HG02798 (cell line): ENCODE results near the gene ZNF107.
"Not testable (repeated sequence)": the region's sequence is repeated elsewhere in the genome, so short reads cannot be mapped to it uniquely, and the experiment has no call there.

Experiments
- ATAC-seq: cut with Tn5 transposase; IDR thresholded peaks from one replicate; pipeline ENCODE4 v1.9.1; 2021; ENCODE audit warnings: mild to moderate bottlenecking; ENCODE audit not compliant: unreplicated experiment, poor library complexity

The ZNF107 gene

GRCh38 chr7:64642875-64643274 lies 23.1 kb upstream of the ZNF107 start:
- no peak for ATAC-seq

GRCh38 chr7:64643566-64643965 lies 22.4 kb upstream of the ZNF107 start:
- ATAC-seq = no peak

GRCh38 chr7:64651203-64651602 lies 14.7 kb upstream of the ZNF107 start:
- ATAC-seq = no peak

- ATAC-seq = no peak
Measured at GRCh38 chr7:64651632-64652165, 14.2 kb upstream of the ZNF107 start.

GRCh38 chr7:64653721-64654401 lies 12.1 kb upstream of the ZNF107 start:
- no peak for ATAC-seq

GRCh38 chr7:64654796-64655548 lies 11.0 kb upstream of the ZNF107 start:
- no peak for ATAC-seq

- no peak for ATAC-seq
Measured at GRCh38 chr7:64655811-64656210, 10.1 kb upstream of the ZNF107 start.

DNA sequence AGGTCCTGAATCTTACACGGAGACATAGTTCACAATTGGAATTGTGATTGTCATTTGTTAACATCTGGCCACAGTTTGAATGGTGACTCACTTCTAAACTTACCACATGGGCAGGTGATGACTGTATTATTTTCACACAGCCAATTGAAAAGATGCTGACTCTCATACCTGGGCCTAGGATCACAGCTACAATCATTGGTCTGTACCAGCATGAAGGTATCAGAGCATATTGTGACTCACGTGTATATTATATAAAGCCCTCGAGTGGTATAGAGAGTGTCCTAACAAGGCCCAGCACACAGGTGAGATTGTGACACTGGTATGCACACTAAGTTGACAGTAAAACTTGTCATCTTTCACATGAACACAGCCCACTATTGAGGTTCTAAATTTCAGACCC lies 9.4 kb upstream of the ZNF107 start:
- no peak for ATAC-seq

DNA sequence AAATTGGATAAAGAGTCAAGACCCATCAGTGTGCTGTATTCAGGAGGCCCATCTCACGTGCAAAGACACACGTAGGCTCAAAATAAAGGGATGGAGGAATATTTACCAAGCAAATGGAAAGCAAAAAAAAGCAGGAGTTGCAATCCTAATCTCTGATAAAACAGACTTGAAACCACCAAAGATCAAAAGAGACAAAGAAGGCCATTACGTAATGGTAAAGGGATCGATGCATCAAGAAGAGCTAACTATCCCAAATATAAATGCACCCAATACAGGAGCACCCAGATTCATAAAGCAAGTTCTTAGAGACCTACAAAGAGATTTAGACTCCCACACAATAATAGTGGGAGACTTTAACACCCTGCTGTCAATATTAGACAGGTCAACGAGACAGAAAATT lies 3.8 kb upstream of the ZNF107 start:
- ATAC-seq = not testable (repeated sequence)

- ATAC-seq = no peak
Measured at GRCh38 chr7:64666663-64667050, 724 bp downstream of the ZNF107 start.

DNA sequence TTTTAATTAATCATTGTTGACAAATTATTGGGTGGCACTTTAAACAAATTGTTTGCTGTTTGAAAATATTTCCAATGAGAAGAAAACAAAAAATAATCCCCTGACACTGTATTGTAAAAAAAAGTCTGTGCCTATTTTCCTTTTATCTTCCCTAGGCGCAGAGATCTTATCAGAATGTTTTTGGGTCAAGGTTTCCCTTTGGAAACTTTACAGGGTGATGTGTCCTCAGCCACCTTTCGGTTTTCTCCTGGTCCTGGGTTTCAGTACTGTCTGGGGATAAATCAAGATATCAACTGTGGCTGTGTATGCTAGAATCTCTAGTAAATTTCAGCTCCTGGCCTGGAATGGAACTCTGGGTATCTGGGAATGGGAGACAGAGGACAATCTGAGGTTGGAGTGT lies 1.4 kb downstream of the ZNF107 start:
- no peak for ATAC-seq

DNA sequence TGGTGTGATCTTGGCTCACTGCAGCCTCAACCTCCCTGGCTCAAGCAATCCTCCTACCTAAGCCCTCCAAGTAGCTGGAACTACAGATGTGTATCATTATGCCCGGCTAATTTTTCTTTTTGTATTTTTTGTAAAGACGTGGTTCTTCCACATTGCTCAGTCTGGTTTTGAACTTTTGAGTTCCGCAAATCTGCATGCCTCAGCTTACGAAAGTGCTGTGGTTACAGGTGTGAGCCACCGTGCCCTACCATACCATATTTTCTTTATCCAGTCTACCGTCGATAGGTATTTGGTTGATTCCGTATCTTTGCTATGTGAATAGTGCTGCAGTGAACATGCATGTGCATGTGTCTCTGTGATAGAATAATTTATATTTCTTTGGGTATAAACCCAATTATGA lies 6.5 kb downstream of the ZNF107 start:
- no peak for ATAC-seq

DNA sequence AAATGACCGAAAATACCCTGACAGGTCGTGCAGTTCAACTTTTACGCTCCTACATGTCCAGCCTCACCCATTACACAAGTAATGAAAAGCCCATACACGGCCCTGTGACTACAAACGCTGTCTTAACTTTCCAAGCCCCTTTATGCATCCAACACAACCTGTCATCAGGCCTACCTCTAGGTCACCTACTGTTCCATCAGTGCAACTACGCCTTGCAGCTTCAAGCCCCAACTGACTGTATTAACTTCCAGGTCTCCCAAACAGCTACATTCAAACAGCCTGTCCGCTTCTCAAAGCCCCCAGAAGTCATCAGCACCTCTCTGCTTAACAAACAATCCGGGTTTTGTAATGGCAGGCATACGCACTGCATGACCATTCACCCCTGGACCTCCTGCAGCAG lies 19.2 kb downstream of the ZNF107 start:
- ATAC-seq = no peak

GRCh38 chr7:64685741-64686140 lies 19.8 kb downstream of the ZNF107 start:
- no peak for ATAC-seq

GRCh38 chr7:64686493-64687184 lies 20.7 kb downstream of the ZNF107 start:
- no peak for ATAC-seq

DNA sequence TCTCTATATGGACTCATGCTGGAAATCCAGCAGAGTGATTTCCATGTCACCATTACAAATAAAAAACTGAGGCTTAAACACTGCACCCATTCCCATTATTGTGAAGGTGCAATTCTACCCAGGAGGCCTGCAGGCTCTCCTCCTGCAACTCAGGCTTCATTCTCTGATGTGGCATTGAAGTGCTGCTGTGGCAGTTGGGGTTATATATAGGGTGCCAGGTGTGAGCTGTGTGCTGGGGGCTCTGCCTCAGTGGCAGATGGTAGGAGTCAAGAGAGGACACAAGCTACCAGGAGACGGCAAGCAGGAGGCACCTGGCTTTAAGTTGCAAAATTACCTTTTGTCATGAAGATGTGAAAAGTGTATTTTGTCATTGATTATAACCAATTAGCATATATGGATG lies 21.3 kb downstream of the ZNF107 start:
- no peak for ATAC-seq

DNA sequence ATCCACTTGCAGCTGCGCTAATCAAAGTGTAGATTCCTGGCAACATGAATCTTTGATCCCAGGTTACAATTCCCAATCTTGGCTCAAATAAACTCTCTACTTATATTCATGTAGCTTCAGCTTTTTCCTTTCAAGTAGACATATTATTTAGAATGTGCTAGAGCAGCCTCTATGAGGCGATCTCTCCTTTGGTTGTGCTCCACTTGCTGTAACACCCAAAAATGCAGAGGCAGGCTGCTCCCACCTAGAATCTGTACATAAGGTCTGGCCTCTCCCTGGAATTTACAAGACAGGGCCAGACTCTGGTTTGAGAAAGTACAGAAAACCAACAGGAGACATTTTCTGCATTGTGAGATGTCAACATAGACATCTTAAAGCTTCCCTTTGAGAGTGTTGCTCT lies 23.1 kb downstream of the ZNF107 start:
- ATAC-seq = no peak

GRCh38 chr7:64691831-64692230 lies 25.9 kb downstream of the ZNF107 start:
- no peak for ATAC-seq

GRCh38 chr7:64697863-64698262 lies 31.9 kb downstream of the ZNF107 start:
- not testable (repeated sequence) for ATAC-seq

DNA sequence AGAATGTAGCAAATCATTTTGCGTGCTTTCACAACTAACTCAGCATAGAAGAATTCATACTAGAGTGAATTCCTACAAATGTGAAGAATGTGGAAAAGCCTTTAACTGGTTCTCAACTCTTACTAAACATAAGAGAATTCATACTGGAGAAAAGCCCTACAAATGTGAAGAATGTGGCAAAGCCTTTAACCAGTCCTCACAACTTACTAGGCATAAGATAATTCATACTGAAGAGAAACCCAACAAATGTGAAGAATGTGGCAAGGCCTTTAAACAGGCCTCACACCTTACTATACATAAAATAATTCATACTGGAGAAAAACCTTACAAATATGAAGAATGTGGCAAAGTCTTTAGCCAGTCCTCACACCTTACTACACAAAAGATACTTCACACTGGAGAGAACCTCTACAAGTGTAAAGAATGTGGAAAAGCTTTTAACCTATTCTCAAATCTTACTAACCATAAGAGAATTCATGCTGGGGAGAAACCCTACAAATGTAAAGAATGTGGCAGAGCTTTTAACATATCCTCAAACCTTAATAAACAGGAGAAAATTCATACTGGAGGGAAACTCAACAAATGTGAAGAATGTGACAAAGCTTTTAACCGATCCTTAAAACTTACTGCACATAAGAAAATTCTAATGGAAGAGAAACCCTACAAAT lies 40.8 kb downstream of the ZNF107 start:
- no peak for ATAC-seq

- not testable (repeated sequence) for ATAC-seq
Measured at GRCh38 chr7:64717896-64718295, 52.0 kb downstream of the ZNF107 start.
